MM.1S (cell line): ENCODE measurements around the gene SAMHD1.

Experiments used
- CTCF ChIP-seq: fragments of 300-600 bp; sonication (generic); IDR thresholded peaks from 2 replicates; pipeline ENCODE4 v1.5.1; 2016; ENCODE audit warnings: antibody characterized with exemption, low read length, mixed read lengths
- EZH2 ChIP-seq: fragments of 300-600 bp; sonication (generic); optimal IDR thresholded peaks from 2 replicates; pipeline ENCODE3; 2017; ENCODE audit warnings: low read depth, mild to moderate bottlenecking, antibody characterized with exemption, low read length, mixed read lengths

GRCh38 chr20:36865861-36866149, 85.7 kb downstream of the SAMHD1 start:
- no peak for TF ChIP-seq CTCF
- TF ChIP-seq EZH2 = no peak
